ENCODE results near the gene NRP2.
A peak's percentile ranks its signal among the peaks of the same experiment; 100 is the strongest.

NRP2 gene

DNA sequence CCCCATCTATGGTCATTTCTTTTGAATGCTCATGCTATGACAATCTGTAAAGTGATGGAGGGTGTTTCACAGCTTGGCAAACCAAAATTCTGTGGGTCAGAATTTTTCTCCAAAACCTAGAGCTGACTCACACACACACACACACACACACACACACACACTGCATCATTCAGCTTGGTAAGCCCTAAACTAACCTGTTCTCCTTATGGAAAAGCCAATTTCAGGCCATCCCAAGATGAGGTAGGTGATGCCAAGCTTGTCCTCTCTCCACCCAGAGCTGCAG, 45.0 kb upstream of the NRP2 start:
- no peak overlapping the region for H2BK12ac ChIP-seq (ENCODE audit: low read length)
- no peak overlapping the region for H2BK15ac ChIP-seq (ENCODE audit: low read length)
- no peak overlapping the region for H3K4ac ChIP-seq (ENCODE audit: low read length)
- H4K91ac ChIP-seq (ENCODE audit: low read depth, low read length, poor library complexity) = no peak overlapping the region
- no peak overlapping the region for H3K4me2 ChIP-seq (ENCODE audit: insufficient read depth, low read length, poor library complexity, severe bottlenecking)
- no peak overlapping the region for H2BK5ac ChIP-seq (ENCODE audit: low read length)
- no peaks in the 10 kb centered on the region for H3K36me3 ChIP-seq (replicated peaks in 1 of 2; ENCODE audit: control insufficient read depth in 2 of 2, insufficient read depth in 2 of 2, low read length in 2 of 2)
- H3K4me1 ChIP-seq (ENCODE audit: control insufficient read depth in 2 of 2, insufficient read depth in 1 of 2, low read depth in 1 of 2, low read length in 2 of 2) = peaks cover 3 to 5% of the 10 kb centered on the region in 2 donors
- no peak overlapping the region for H3K9ac ChIP-seq (ENCODE audit: low read depth, low read length, poor library complexity)
- no peak overlapping the region for H3K4me3 ChIP-seq (ENCODE audit: low read length in 2 of 2)
- peaks cover 0 to 8% of the 10 kb centered on the region in 2 donors for H3K9me3 ChIP-seq (replicated peaks in 1 of 2; ENCODE audit: control insufficient read depth in 2 of 2, insufficient read depth in 1 of 2, low read depth in 1 of 2, low read length in 2 of 2)
- H4K8ac ChIP-seq (ENCODE audit: low read depth, low read length) = no peak overlapping the region
- no peak overlapping the region for H2AFZ ChIP-seq (ENCODE audit: low read length)
- H2BK120ac ChIP-seq (ENCODE audit: low read depth, low read length) = no peak overlapping the region
- H3K27ac ChIP-seq (replicated peaks; ENCODE audit: low read length) = no peak overlapping the region
- no peak overlapping the region for H3K14ac ChIP-seq (ENCODE audit: low read length)
- no peak overlapping the region for H3K18ac ChIP-seq (ENCODE audit: low read length)
- H3K27me3 ChIP-seq (ENCODE audit: control insufficient read depth in 3 of 3, insufficient read depth in 3 of 3, low read depth in 1 of 3, low read length in 3 of 3) = no peaks in the 10 kb centered on the region
- H3K23ac ChIP-seq (ENCODE audit: low read depth, low read length, poor library complexity) = no peak overlapping the region
- DNase-seq (ENCODE audit: low spot score) = no peak
- H2AK5ac ChIP-seq (ENCODE audit: low read depth, low read length) = no peak overlapping the region
- H3K79me1 ChIP-seq (ENCODE audit: low read depth, low read length) = no peaks in the 10 kb centered on the region

DNA sequence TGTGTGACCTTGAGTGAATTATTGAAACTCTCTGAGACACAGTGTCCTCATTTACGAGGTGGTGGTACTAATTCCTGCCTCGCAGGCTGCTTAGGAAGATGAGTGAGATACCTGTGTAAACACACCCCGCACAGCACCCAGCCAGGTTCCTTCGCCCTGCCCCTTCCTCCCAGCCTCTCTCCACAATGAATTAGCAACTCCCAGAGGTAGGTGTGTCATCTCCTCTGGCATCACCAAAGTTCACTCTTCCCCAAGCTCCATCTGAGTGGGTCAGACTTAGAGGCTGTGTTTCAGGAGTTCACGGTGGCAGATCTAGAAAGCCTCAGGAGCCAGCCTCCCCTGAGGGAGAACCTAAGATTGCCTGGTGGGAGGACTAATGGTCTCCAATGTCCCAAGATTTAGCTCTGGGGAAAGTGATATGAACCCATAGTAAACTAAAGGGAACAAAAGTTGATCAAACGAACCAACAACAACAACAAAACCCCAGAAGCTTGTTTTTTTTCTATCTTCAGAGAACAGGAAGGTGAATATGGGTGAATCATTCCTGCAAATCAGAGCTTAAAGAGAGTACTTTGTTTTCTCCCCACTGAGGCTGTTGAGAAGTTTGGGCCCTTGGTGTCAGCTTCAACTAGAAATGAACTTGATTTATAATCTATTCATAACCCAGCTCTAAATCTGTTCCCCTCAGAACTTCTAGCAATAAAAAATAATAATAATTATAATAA, 44.4 kb upstream of the NRP2 start:
- Histone ChIP-seq H3K23ac (ENCODE audit: low read depth, low read length, poor library complexity) (no peak overlapping the region), H3K79me1 (ENCODE audit: low read depth, low read length) (no peaks in the 10 kb centered on the region), H2BK5ac (ENCODE audit: low read length) (no peak overlapping the region), H4K8ac (ENCODE audit: low read depth, low read length) (no peak overlapping the region), H2BK12ac (ENCODE audit: low read length) (no peak overlapping the region), H3K4ac (ENCODE audit: low read length) (no peak overlapping the region), H3K4me1 (ENCODE audit: control insufficient read depth in 2 of 2, insufficient read depth in 1 of 2, low read depth in 1 of 2, low read length in 2 of 2) (peaks cover 6 to 9% of the 10 kb centered on the region in 2 donors), H2BK15ac (ENCODE audit: low read length) (no peak overlapping the region), H4K91ac (ENCODE audit: low read depth, low read length, poor library complexity) (no peak overlapping the region), H3K4me2 (ENCODE audit: insufficient read depth, low read length, poor library complexity, severe bottlenecking) (no peak overlapping the region), H2BK120ac (ENCODE audit: low read depth, low read length) (no peak overlapping the region), H3K9me3 (replicated peaks in 1 of 2; ENCODE audit: control insufficient read depth in 2 of 2, insufficient read depth in 1 of 2, low read depth in 1 of 2, low read length in 2 of 2) (peaks cover 0 to 8% of the 10 kb centered on the region in 2 donors), H2AFZ (ENCODE audit: low read length) (no peak overlapping the region), H3K18ac (ENCODE audit: low read length) (no peak overlapping the region), H2AK5ac (ENCODE audit: low read depth, low read length) (no peak overlapping the region), H3K36me3 (replicated peaks in 1 of 2; ENCODE audit: control insufficient read depth in 2 of 2, insufficient read depth in 2 of 2, low read length in 2 of 2) (no peaks in the 10 kb centered on the region), H3K27me3 (ENCODE audit: control insufficient read depth in 3 of 3, insufficient read depth in 3 of 3, low read depth in 1 of 3, low read length in 3 of 3) (no peaks in the 10 kb centered on the region), H3K9ac (ENCODE audit: low read depth, low read length, poor library complexity) (no peak overlapping the region), H3K14ac (ENCODE audit: low read length) (no peak overlapping the region), H3K27ac (replicated peaks; ENCODE audit: low read length) (no peak overlapping the region), H3K4me3 (ENCODE audit: low read length in 2 of 2) (no peak overlapping the region)
- WGBS, 2 donors (ENCODE audit: extremely low coverage in 2 of 2, insufficient read length in 2 of 2, insufficient replicate concordance in 1 of 2) = no CpG with 5 or more reads among the region's 6 CpGs
- DNase-seq (ENCODE audit: low spot score) = no peak

- H3K4me1 ChIP-seq (ENCODE audit: control insufficient read depth in 2 of 2, insufficient read depth in 1 of 2, low read depth in 1 of 2, low read length in 2 of 2) = peaks cover 6 to 13% of the 10 kb centered on the region in 2 donors
- H2BK15ac ChIP-seq (ENCODE audit: low read length) = no peak overlapping the region
- H3K79me1 ChIP-seq (ENCODE audit: low read depth, low read length) = no peaks in the 10 kb centered on the region
- WGBS, 2 donors (ENCODE audit: extremely low coverage in 2 of 2, insufficient read length in 2 of 2, insufficient replicate concordance in 1 of 2) = no CpG with 5 or more reads among the region's 4 CpGs
- H2BK12ac ChIP-seq (ENCODE audit: low read length) = no peak overlapping the region
- H3K4me3 ChIP-seq (ENCODE audit: low read length in 2 of 2) = no peak overlapping the region
- no peak overlapping the region for H3K4me2 ChIP-seq (ENCODE audit: insufficient read depth, low read length, poor library complexity, severe bottlenecking)
- H2BK5ac ChIP-seq (ENCODE audit: low read length) = no peak overlapping the region
- no peaks in the 10 kb centered on the region for H3K36me3 ChIP-seq (replicated peaks in 1 of 2; ENCODE audit: control insufficient read depth in 2 of 2, insufficient read depth in 2 of 2, low read length in 2 of 2)
- H3K18ac ChIP-seq (ENCODE audit: low read length) = no peak overlapping the region
- H3K27ac ChIP-seq (replicated peaks; ENCODE audit: low read length) = no peak overlapping the region
- H2BK120ac ChIP-seq (ENCODE audit: low read depth, low read length) = no peak overlapping the region
- no peak overlapping the region for H4K91ac ChIP-seq (ENCODE audit: low read depth, low read length, poor library complexity)
- H3K9ac ChIP-seq (ENCODE audit: low read depth, low read length, poor library complexity) = no peak overlapping the region
- H2AFZ ChIP-seq (ENCODE audit: low read length) = no peak overlapping the region
- H4K8ac ChIP-seq (ENCODE audit: low read depth, low read length) = no peak overlapping the region
- no peak overlapping the region for H3K4ac ChIP-seq (ENCODE audit: low read length)
- no peak for DNase-seq (ENCODE audit: low spot score)
- H3K9me3 ChIP-seq (replicated peaks in 1 of 2; ENCODE audit: control insufficient read depth in 2 of 2, insufficient read depth in 1 of 2, low read depth in 1 of 2, low read length in 2 of 2) = peaks cover 0 to 8% of the 10 kb centered on the region in 2 donors
- H3K23ac ChIP-seq (ENCODE audit: low read depth, low read length, poor library complexity) = no peak overlapping the region
- no peak overlapping the region for H2AK5ac ChIP-seq (ENCODE audit: low read depth, low read length)
- H3K14ac ChIP-seq (ENCODE audit: low read length) = no peak overlapping the region
- H3K27me3 ChIP-seq (ENCODE audit: control insufficient read depth in 3 of 3, insufficient read depth in 3 of 3, low read depth in 1 of 3, low read length in 3 of 3) = no peaks in the 10 kb centered on the region
Measured at GRCh38 chr2:205640716-205641115, 41.6 kb upstream of the NRP2 start.

GRCh38 chr2:205642599-205643356, 39.5 kb upstream of the NRP2 start:
- WGBS, 2 donors (ENCODE audit: extremely low coverage in 2 of 2, insufficient read length in 2 of 2, insufficient replicate concordance in 1 of 2) = no CpG with 5 or more reads among the region's 6 CpGs
- Histone ChIP-seq H2BK5ac (ENCODE audit: low read length) (no peak overlapping the region), H2BK12ac (ENCODE audit: low read length) (no peak overlapping the region), H3K4me3 (ENCODE audit: low read length in 2 of 2) (no peak overlapping the region), H2BK120ac (ENCODE audit: low read depth, low read length) (no peak overlapping the region), H4K91ac (ENCODE audit: low read depth, low read length, poor library complexity) (no peak overlapping the region), H3K9ac (ENCODE audit: low read depth, low read length, poor library complexity) (no peak overlapping the region), H3K79me1 (ENCODE audit: low read depth, low read length) (no peaks in the 10 kb centered on the region), H2AK5ac (ENCODE audit: low read depth, low read length) (no peak overlapping the region), H3K27me3 (ENCODE audit: control insufficient read depth in 3 of 3, insufficient read depth in 3 of 3, low read depth in 1 of 3, low read length in 3 of 3) (no peaks in the 10 kb centered on the region), H3K36me3 (replicated peaks in 1 of 2; ENCODE audit: control insufficient read depth in 2 of 2, insufficient read depth in 2 of 2, low read length in 2 of 2) (no peaks in the 10 kb centered on the region), H2AFZ (ENCODE audit: low read length) (peak overlapping the region; percentile 55), H3K4me2 (ENCODE audit: insufficient read depth, low read length, poor library complexity, severe bottlenecking) (no peak overlapping the region), H3K18ac (ENCODE audit: low read length) (no peak overlapping the region), H3K27ac (replicated peaks; ENCODE audit: low read length) (no peak overlapping the region), H3K4ac (ENCODE audit: low read length) (no peak overlapping the region), H2BK15ac (ENCODE audit: low read length) (no peak overlapping the region), H4K8ac (ENCODE audit: low read depth, low read length) (no peak overlapping the region), H3K4me1 (ENCODE audit: control insufficient read depth in 2 of 2, insufficient read depth in 1 of 2, low read depth in 1 of 2, low read length in 2 of 2) (peaks cover 3 to 13% of the 10 kb centered on the region in 2 donors), H3K9me3 (replicated peaks in 1 of 2; ENCODE audit: control insufficient read depth in 2 of 2, insufficient read depth in 1 of 2, low read depth in 1 of 2, low read length in 2 of 2) (peaks cover 0 to 8% of the 10 kb centered on the region in 2 donors), H3K23ac (ENCODE audit: low read depth, low read length, poor library complexity) (no peak overlapping the region), H3K14ac (ENCODE audit: low read length) (no peak overlapping the region)
- no peak for DNase-seq (ENCODE audit: low spot score)

Measured in neuronal stem cell (in vitro differentiated cells).